ENCODE measurements around the gene TLX1.

TLX1 gene

GRCh38 chr10:101112799-101113594 lies 18.1 kb upstream of the TLX1 start:
- DNase-seq (ENCODE audit: low spot score), result no peak

- DNase-seq (ENCODE audit: low spot score), result no peak
Measured at GRCh38 chr10:101113890-101114403, 17.2 kb upstream of the TLX1 start.

GRCh38 chr10:101114646-101115045 lies 16.5 kb upstream of the TLX1 start:
- no peak for DNase-seq (ENCODE audit: low spot score)

GRCh38 chr10:101116754-101117153 lies 14.3 kb upstream of the TLX1 start:
- DNase-seq (ENCODE audit: low spot score), result no peak

GRCh38 chr10:101118031-101118430 lies 13.1 kb upstream of the TLX1 start:
- DNase-seq (ENCODE audit: low spot score), result no peak

- DNase-seq (ENCODE audit: low spot score), result no peak
Measured at GRCh38 chr10:101120520-101120883, 10.6 kb upstream of the TLX1 start.

- no peak for DNase-seq (ENCODE audit: low spot score)
Measured at GRCh38 chr10:101120884-101121653, 10.0 kb upstream of the TLX1 start.

GRCh38 chr10:101121654-101122031 lies 9.5 kb upstream of the TLX1 start:
- DNase-seq (ENCODE audit: low spot score), result no peak

- DNase-seq (ENCODE audit: low spot score), result no peak
Measured at GRCh38 chr10:101122270-101123084, 8.6 kb upstream of the TLX1 start.

- DNase-seq (ENCODE audit: low spot score), result no peak
Measured at GRCh38 chr10:101123085-101123814, 7.8 kb upstream of the TLX1 start.

GRCh38 chr10:101123815-101124617 lies 7.1 kb upstream of the TLX1 start:
- DNase-seq (ENCODE audit: low spot score), result no peak

GRCh38 chr10:101124933-101125332 lies 6.2 kb upstream of the TLX1 start:
- no peak for DNase-seq (ENCODE audit: low spot score)

- DNase-seq (ENCODE audit: low spot score), result no peak
Measured at GRCh38 chr10:101126684-101127628, 4.1 kb upstream of the TLX1 start.

- no peak for DNase-seq (ENCODE audit: low spot score)
Measured at GRCh38 chr10:101130141-101130540, 959 bp upstream of the TLX1 start.

- no peak for DNase-seq (ENCODE audit: low spot score)
Measured at GRCh38 chr10:101131962-101132635, 999 bp downstream of the TLX1 start.

GRCh38 chr10:101132636-101133473 lies 1.8 kb downstream of the TLX1 start:
- no peak for DNase-seq (ENCODE audit: low spot score)

- DNase-seq (ENCODE audit: low spot score), result no peak
Measured at GRCh38 chr10:101133489-101134298, 2.6 kb downstream of the TLX1 start.

Measured in hepatic stellate cell (primary cell).